K562 (cell line): ENCODE data around the gene ANXA3. TPM values are rescaled to one million over a fixed set of nuclear protein-coding genes. Genes with fewer than 3 reads are reported as not detected.

Experiments used
- ASH1L ChIP-seq: fragments of 450-650 bp; IDR thresholded peaks from 2 replicates; pipeline ENCODE4 v1.6.1; 2018; ENCODE audit warnings: borderline replicate concordance, mild to moderate bottlenecking, low read depth; ENCODE audit not compliant: partially characterized antibody
- EZH2 ChIP-seq: IDR thresholded peaks from 2 replicates; pipeline ENCODE4 v1.6.1; 2012; ENCODE audit warnings: low read depth, mild to moderate bottlenecking, inconsistent platforms, low read length, borderline replicate concordance
- MCM7 ChIP-seq, 2 experiments: fragments of 450-650 bp; IDR thresholded peaks; 2 replicates each; pipeline ENCODE4 v1.6.1; 2016 to 2018
- MEIS2 ChIP-seq: fragments of 450-650 bp; IDR thresholded peaks from 2 replicates; pipeline ENCODE4 v1.6.1; 2014; ENCODE audit warnings: mild to moderate bottlenecking; ENCODE audit not compliant: partially characterized antibody
- MYC ChIP-seq, 2 experiments: fragments of 250-450 bp in 1 of 2; sonication (Bioruptor Pico) in 1 of 2; IDR thresholded peaks; 2 replicates each; pipeline versions ENCODE4 v1.5.1 to v1.6.1; 2012 to 2021; ENCODE audit warnings: low read depth in 2 of 2, borderline replicate concordance in 1 of 2, improper control_type of control experiment in 1 of 2, low read length in 1 of 2, mild to moderate bottlenecking in 1 of 2, moderate library complexity in 1 of 2
- NCOA4 ChIP-seq: fragments of 450-650 bp; IDR thresholded peaks from 2 replicates; pipeline ENCODE4 v1.6.1; 2018; ENCODE audit warnings: mild to moderate bottlenecking; ENCODE audit not compliant: partially characterized antibody
- NFRKB ChIP-seq: fragments of 450-650 bp; IDR thresholded peaks from 2 replicates; pipeline ENCODE4 v1.6.1; 2016; ENCODE audit warnings: low read depth
- POLR2H ChIP-seq: IDR thresholded peaks from 2 replicates; pipeline ENCODE4 v1.6.1; 2016; ENCODE audit warnings: missing genetic modification characterization, low read depth, mild to moderate bottlenecking, control low read depth, missing compliant biosample characterization, moderate library complexity
- SMAD3 ChIP-seq: fragments of 450-650 bp; formaldehyde crosslinking; conservative IDR thresholded peaks from 2 replicates; pipeline ENCODE4 v1.4.0; 2020; ENCODE audit warnings: mild to moderate bottlenecking
- SRSF7 ChIP-seq: fragments of 200-400 bp; formaldehyde crosslinking; optimal IDR thresholded peaks from 2 replicates; pipeline ENCODE3; 2017; ENCODE audit warnings: mild to moderate bottlenecking, low read depth, low read length
- TGIF2 ChIP-seq: sonication (generic); formaldehyde crosslinking; IDR thresholded peaks from 2 replicates; pipeline ENCODE4 v1.8.1; 2022; ENCODE audit warnings: mild to moderate bottlenecking, missing genetic modification reagents, moderate library complexity
- polyA plus RNA-seq, 8 experiments: library from polyadenylated mRNA; depleted of rRNA in 4 of 8; stranded (reverse) in 5 of 8; unstranded in 3 of 8; fragments of >200 nt; fragmentation: Nextera tagmentation in 2 of 8; fragmentation: Illumina TruSeq in 1 of 8; extraction: Ambion mirVana in 2 of 8; extraction: Trizol in 1 of 8; gene quantifications; 2 replicates each; pipeline versions ENCODE4 v1.2.1 to v1.2.3, GENCODE V29; 2011 to 2014; ENCODE audit warnings: inconsistent platforms in 1 of 8, missing spikeins in 1 of 8
- total RNA-seq, 7 experiments: library from RNA; depleted of rRNA in 6 of 7; stranded (reverse); fragments of >200 nt in 6 of 7; fragmentation: Illumina TruSeq in 2 of 7; extraction: Trizol in 2 of 7; gene quantifications; 2 replicates each; pipeline versions ENCODE4 v1.2.1 to v1.2.3, GENCODE V29; 2011 to 2021; ENCODE audit warnings: low replicate concordance in 1 of 7
- TF ChIP-seq, protein P1 (sequence below): fragments of 450-650 bp; IDR thresholded peaks from 2 replicates; pipeline ENCODE4 v1.7.1; 2018; ENCODE audit warnings: mild to moderate bottlenecking, low read depth; ENCODE audit not compliant: partially characterized antibody
- TF ChIP-seq, protein P2 (sequence below): sonication (generic); formaldehyde crosslinking; IDR thresholded peaks from 2 replicates; pipeline ENCODE4 v1.5.0; 2020; ENCODE audit warnings: missing genetic modification reagents
- TF ChIP-seq, protein P3 (sequence below): sonication (generic); formaldehyde crosslinking; IDR thresholded peaks from 2 replicates; pipeline ENCODE4 v1.8.0; 2023; ENCODE audit warnings: missing genetic modification reagents, mild to moderate bottlenecking, borderline replicate concordance
- TF ChIP-seq, protein P4 (sequence below): IDR thresholded peaks from 3 replicates; pipeline ENCODE4 v1.6.1; 2011; ENCODE audit warnings: borderline replicate concordance, mild to moderate bottlenecking, moderate library complexity; ENCODE audit not compliant: insufficient read length; ENCODE audit errors: extremely low read depth

The ANXA3 gene
- total and polyA plus RNA-seq, 9 of the 15 experiments (the other 6 are each of a cell fraction or from before 2014, with no cell fraction given): 6.3 to 15.5 (median 9.8) TPM

DNA sequence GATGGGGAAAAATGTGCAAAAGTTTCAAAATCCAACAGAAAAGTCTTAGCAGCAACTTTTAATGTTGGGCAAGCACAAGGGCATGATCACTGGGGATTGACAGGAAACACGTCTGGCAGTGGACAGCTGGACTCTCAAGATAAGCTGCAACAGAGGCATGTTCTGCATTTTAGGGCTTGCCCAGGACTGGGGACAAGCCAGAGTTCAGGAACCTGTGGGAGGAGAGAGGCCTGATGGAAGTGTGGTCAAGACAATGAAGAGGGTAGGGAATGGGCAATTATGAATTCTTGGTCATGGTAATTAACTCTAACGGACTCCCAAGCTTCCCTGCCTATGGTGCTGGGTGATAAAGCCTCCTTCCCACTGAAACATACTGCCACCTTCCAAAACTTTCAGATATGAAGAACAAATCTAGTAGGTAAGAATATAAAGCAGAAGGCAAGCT lies 48.4 kb downstream of the ANXA3 start (continued):
- TF ChIP-seq, protein P1, sequence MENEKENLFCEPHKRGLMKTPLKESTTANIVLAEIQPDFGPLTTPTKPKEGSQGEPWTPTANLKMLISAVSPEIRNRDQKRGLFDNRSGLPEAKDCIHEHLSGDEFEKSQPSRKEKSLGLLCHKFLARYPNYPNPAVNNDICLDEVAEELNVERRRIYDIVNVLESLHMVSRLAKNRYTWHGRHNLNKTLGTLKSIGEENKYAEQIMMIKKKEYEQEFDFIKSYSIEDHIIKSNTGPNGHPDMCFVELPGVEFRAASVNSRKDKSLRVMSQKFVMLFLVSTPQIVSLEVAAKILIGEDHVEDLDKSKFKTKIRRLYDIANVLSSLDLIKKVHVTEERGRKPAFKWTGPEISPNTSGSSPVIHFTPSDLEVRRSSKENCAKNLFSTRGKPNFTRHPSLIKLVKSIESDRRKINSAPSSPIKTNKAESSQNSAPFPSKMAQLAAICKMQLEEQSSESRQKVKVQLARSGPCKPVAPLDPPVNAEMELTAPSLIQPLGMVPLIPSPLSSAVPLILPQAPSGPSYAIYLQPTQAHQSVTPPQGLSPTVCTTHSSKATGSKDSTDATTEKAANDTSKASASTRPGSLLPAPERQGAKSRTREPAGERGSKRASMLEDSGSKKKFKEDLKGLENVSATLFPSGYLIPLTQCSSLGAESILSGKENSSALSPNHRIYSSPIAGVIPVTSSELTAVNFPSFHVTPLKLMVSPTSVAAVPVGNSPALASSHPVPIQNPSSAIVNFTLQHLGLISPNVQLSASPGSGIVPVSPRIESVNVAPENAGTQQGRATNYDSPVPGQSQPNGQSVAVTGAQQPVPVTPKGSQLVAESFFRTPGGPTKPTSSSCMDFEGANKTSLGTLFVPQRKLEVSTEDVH: no peak
- TF ChIP-seq, protein P2, sequence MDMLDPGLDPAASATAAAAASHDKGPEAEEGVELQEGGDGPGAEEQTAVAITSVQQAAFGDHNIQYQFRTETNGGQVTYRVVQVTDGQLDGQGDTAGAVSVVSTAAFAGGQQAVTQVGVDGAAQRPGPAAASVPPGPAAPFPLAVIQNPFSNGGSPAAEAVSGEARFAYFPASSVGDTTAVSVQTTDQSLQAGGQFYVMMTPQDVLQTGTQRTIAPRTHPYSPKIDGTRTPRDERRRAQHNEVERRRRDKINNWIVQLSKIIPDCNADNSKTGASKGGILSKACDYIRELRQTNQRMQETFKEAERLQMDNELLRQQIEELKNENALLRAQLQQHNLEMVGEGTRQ (CRISPR knock-in tag): no peak
- TF ChIP-seq, protein P3, sequence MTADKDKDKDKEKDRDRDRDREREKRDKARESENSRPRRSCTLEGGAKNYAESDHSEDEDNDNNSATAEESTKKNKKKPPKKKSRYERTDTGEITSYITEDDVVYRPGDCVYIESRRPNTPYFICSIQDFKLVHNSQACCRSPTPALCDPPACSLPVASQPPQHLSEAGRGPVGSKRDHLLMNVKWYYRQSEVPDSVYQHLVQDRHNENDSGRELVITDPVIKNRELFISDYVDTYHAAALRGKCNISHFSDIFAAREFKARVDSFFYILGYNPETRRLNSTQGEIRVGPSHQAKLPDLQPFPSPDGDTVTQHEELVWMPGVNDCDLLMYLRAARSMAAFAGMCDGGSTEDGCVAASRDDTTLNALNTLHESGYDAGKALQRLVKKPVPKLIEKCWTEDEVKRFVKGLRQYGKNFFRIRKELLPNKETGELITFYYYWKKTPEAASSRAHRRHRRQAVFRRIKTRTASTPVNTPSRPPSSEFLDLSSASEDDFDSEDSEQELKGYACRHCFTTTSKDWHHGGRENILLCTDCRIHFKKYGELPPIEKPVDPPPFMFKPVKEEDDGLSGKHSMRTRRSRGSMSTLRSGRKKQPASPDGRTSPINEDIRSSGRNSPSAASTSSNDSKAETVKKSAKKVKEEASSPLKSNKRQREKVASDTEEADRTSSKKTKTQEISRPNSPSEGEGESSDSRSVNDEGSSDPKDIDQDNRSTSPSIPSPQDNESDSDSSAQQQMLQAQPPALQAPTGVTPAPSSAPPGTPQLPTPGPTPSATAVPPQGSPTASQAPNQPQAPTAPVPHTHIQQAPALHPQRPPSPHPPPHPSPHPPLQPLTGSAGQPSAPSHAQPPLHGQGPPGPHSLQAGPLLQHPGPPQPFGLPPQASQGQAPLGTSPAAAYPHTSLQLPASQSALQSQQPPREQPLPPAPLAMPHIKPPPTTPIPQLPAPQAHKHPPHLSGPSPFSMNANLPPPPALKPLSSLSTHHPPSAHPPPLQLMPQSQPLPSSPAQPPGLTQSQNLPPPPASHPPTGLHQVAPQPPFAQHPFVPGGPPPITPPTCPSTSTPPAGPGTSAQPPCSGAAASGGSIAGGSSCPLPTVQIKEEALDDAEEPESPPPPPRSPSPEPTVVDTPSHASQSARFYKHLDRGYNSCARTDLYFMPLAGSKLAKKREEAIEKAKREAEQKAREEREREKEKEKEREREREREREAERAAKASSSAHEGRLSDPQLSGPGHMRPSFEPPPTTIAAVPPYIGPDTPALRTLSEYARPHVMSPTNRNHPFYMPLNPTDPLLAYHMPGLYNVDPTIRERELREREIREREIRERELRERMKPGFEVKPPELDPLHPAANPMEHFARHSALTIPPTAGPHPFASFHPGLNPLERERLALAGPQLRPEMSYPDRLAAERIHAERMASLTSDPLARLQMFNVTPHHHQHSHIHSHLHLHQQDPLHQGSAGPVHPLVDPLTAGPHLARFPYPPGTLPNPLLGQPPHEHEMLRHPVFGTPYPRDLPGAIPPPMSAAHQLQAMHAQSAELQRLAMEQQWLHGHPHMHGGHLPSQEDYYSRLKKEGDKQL (CRISPR knock-in tag): no peak
- TF ChIP-seq MEIS2 (peak; percentile 93), NCOA4 (no peak), ASH1L (no peak), MCM7 (IDR thresholded peaks at IDR 0.05) (no peak), EZH2 (no peak; the same call in 1 of the 2 replicates), SRSF7 (no peak), POLR2H (tag) (no peak), MYC (IDR thresholded peaks at IDR 0.05; ENCODE audit: low read depth, low read length) (peak; percentile 80; the same call in 1 of the 2 replicates), MYC (CRISPR knock-in tag; IDR thresholded peaks at IDR 0.05; ENCODE audit: borderline replicate concordance, low read depth) (no peak), NFRKB (no peak), TGIF2 (CRISPR knock-in tag) (0 out of 2 replicates have a peak, but pooled peaks have one; percentile 51), SMAD3 (CRISPR knock-in tag) (peak; percentile 28; the same call in 1 of the 2 replicates)
- TF ChIP-seq, protein P4, sequence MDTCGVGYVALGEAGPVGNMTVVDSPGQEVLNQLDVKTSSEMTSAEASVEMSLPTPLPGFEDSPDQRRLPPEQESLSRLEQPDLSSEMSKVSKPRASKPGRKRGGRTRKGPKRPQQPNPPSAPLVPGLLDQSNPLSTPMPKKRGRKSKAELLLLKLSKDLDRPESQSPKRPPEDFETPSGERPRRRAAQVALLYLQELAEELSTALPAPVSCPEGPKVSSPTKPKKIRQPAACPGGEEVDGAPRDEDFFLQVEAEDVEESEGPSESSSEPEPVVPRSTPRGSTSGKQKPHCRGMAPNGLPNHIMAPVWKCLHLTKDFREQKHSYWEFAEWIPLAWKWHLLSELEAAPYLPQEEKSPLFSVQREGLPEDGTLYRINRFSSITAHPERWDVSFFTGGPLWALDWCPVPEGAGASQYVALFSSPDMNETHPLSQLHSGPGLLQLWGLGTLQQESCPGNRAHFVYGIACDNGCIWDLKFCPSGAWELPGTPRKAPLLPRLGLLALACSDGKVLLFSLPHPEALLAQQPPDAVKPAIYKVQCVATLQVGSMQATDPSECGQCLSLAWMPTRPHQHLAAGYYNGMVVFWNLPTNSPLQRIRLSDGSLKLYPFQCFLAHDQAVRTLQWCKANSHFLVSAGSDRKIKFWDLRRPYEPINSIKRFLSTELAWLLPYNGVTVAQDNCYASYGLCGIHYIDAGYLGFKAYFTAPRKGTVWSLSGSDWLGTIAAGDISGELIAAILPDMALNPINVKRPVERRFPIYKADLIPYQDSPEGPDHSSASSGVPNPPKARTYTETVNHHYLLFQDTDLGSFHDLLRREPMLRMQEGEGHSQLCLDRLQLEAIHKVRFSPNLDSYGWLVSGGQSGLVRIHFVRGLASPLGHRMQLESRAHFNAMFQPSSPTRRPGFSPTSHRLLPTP: no peak
